Kidney glomerular epithelial cell (primary cell): ENCODE measurements around the gene TMEM59L.

Experiments
- DNase-seq: peaks from one replicate; lab custom pipeline; 2025; lab: John Stamatoyannopoulos, UW

Gene TMEM59L

DNA sequence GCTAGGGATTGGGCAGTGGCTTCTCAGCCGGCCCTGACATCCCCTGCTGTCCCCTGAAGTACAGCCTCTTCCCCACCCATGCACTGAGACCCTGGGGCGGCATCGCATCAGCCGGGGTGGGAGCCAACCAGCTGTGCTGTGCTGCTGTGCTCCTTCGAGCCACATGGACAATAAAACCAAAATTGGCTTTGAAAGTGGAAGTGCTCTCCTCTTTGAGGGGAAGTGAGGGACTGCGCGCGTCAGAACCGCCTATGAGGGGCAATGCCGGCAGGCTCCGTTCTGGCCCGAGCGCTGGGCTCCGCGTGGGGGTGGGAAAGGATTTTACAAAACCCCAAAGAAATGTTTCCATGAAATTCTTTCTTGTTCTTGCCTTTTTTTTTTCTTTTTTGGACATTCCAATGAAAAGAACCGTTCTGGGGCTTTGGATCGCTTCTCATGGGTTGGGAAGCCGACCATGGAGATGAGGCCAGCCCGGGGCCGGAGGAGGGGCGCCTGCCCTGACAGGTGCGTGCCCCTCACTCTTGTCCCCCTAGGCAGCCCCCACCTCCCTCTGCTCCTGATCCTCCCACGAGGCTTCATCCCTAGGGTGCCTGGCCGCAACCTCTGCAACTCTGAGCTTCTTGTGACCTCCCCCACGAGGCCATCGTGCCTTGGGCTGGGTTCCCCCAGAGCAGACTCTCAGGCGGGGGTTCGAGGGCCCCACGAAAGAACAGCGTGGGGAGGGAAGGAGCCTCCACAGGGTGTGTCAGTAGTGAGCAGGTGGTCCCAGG lies 46.8 kb downstream of the TMEM59L start:
- DNase-seq, result no peak

DNA sequence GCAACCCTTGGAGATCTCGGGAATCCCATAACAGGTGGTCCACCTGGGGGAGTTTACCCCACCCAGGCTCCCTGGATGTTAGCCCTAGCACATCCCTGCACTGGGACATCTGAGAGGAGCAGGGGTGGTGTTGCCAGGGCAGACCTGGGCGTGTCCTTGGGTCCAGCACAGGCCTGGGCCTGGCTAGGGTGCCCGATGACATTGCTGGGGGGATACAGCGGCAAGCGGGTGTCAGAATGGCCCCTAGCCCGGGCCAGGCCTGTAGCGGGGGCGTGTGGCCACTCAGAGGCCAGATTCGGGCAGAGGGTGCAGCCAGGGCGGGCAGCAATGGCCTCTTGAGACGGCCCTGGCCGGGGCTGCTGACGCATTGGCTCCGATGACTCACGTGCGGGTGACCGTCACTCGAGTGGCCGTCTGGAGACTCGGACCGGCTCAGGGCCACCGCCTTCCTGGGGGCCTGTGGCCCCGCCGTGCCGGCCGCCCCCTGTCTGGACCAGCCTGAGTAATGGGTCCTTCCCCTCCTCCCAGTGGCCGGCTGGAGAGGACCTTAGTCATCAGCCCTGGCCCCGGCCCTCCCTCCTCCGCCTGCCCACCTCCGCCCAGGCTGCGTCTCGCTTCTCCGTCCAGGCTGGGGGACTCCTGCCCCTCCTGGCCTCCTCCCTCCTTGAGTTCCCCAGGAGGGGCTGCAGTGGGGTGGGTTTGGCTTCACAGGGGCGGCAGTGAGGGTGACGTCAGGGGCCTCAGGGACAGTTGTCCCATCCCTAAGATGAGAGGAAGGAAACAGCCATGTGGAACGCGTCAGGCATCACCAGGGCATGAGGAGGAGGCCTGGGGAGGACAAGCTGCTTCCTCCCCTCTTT lies 47.6 kb downstream of the TMEM59L start:
- no peak for DNase-seq

DNA sequence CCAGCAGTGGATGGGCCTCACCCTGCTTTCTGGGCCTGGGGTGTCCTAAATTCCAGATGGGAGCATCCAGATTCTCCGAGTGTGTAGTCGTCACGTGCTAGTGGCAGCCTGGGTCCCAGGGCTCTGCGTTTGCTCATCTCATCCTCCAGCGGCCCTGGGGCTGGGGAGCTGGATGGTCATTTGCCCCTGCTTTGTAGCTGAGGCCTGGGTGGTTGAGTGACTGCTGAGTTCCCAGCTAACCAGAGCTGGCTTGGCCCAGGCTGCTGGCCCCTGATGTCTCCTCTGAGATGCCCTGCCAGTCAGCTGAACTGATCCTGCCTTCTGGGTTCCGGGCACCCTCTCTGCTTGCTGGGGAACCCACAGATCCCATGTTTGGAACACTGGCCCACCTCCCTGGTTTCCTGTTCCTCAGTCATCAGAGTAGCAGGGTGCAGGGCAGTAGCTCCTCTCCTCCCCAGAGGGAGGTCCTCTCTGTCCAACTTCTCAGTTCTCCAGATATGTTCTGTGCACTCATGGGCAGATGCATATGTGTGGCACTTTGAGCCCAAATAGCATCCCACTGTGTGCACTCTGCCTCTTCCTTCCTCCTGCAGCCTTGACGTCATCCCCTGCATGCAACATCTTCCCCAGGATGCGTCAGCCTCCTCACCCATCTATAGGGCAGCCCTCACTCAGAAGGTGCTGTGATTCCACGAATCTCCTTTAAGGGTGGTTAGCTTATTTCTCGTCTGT lies 48.4 kb downstream of the TMEM59L start:
- DNase-seq, result no peak

DNA sequence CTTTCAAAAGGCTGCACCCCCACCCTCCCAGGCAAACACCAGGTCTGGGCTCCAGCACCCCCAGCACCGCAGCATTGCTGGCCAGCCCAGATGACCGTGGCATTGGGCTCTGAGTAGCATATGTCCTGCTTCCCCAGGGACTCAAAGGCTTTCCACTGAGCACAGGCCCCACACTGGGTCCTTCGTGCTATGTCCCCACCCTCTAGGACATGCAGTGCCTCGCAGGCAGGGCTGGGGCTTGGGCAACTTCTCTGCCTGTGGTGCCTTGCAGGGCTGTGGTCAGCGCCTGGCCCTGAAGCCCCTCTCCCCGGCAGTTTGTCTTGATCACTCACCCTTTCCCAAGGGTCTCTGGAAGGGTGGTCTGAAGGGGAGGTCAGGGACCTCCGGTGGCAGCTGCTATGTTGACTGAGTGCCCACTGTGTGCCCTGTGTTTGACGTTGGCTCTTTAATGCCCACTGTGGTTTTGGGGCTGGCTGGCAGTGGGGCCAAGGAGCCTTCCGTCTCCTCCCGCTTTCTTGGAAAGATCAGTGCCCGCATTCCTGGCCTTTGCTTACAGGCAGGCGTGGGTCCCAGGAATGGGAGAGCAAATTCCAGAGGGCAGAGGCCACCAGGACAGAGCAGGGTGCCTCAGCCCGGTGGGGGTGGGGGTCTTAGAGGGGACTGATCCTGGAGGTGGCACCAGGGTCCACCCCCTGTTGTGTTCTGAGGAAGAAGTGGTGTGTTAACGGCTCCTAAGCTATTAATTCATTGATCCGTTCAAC lies 50.5 kb downstream of the TMEM59L start:
- no peak for DNase-seq

DNA sequence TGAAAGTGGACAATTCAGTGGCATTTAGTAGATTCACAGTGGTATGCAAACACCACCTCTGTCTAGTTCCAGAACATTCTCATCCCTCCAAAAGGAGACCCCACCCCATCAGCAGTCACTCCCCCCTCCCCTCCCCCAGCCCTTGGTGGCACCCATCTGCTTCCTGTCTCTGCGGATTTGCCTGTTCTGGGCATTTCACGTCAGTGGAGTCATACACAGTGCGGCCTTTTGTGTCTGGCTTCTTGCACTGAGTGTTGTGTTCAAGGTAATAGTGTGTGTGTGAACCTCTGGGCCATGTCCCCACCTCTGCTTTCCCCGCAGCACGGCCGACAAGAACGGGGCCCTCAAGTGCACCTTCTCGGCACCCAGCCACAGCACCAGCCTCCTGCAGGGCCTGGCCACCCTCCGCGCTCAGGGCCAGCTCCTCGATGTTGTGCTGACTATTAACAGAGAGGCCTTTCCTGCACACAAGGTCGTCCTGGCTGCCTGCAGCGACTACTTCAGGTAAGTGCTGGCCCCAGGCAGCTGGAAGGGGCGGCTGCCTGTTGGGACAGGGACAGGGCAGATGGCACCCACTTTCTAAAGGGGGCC lies 51.4 kb downstream of the TMEM59L start:
- DNase-seq, result no peak

DNA sequence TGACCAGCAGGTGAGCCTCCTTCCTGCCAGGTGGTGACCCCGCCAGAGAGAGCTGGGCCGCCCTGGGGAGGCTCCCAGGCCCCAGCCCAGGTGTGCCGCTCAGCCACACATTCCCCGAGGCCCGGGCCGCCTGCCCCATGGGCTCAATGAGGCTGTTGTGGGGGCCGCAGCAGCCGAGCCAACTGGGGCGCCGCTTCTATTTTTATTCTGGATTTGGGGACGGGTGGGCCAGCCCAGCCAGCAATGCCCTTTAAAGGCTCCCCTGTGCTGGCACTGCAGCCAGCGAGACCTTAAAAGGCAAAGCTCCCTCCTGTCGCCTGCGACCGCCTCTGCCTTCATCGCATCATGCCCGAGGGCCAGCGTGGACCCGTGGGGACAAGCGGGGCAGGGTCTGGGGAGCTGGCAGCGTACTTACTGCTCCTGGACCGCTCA lies 53.1 kb downstream of the TMEM59L start:
- no peak for DNase-seq

DNA sequence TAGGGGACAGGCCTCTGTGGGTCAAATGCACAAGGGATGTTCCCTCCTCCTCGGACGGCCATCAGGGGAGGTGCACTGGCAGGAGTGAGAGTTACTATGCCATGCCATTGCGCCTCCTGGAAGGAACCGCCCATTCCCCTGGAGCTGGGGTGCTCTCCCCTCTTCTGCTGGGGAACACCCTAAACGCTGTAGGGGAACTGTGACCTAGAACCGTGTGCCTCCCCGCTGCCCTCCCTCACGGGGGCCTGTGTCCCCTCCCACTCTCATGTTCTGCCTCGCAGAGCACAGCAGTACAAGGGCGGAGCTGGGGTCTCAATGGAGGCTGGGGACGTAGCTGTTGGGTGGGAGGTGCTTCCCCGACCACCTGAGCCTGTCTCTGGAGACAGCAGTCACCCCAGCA lies 53.6 kb downstream of the TMEM59L start:
- DNase-seq, result no peak

DNA sequence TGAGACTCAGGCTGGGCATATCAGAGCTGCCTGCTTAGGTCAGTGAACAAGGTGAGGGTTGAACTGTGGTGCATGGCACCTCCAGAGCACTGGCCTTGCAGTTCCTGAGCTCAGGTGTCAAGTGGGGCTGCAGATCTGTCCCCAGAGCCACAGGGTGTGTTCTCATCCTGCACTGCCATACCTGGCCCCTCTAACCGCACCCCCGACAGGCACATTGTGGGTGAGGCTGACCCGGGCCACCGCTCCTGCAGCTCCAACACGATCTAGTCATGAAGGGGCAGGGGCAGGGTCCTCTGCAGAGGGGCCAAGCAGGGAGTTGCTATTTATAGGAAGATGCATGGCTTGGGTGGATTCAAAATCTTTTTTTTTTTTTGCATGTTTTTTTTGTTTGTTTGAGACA lies 54.1 kb downstream of the TMEM59L start:
- DNase-seq, result no peak

DNA sequence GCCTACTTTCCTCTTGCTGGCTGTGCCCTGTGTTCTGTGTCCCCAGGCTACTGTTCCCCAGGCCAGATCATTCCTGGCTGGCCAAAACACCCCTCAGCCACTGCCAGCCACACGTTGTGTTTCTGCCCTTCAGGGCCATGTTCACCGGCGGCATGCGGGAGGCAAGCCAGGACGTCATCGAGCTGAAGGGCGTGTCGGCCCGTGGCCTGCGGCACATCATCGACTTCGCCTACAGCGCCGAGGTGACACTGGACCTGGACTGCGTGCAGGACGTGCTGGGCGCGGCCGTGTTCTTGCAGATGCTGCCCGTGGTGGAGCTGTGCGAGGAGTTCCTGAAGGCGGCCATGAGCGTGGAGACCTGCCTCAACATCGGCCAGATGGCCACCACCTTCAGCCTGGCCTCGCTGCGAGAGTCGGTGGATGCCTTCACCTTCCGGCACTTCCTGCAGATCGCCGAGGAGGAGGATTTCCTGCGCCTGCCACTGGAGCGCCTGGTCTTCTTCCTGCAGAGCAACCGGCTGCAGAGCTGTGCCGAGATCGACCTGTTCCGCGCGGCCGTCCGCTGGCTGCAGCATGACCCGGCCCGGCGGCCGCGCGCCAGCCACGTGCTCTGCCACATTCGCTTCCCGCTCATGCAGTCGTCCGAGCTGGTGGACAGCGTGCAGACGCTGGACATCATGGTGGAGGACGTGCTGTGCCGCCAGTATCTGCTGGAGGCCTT lies 55.0 kb downstream of the TMEM59L start:
- DNase-seq, result no peak

DNA sequence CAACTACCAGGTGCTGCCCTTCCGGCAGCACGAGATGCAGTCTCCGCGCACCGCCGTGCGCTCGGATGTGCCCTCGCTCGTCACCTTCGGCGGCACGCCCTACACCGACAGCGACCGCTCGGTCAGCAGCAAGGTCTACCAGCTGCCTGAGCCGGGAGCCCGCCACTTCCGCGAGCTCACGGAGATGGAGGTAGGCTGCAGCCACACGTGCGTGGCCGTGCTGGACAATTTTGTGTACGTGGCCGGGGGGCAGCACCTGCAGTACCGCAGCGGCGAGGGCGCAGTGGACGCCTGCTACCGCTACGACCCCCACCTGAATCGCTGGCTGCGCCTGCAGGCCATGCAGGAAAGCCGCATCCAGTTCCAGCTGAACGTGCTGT lies 55.6 kb downstream of the TMEM59L start:
- DNase-seq, result no peak

DNA sequence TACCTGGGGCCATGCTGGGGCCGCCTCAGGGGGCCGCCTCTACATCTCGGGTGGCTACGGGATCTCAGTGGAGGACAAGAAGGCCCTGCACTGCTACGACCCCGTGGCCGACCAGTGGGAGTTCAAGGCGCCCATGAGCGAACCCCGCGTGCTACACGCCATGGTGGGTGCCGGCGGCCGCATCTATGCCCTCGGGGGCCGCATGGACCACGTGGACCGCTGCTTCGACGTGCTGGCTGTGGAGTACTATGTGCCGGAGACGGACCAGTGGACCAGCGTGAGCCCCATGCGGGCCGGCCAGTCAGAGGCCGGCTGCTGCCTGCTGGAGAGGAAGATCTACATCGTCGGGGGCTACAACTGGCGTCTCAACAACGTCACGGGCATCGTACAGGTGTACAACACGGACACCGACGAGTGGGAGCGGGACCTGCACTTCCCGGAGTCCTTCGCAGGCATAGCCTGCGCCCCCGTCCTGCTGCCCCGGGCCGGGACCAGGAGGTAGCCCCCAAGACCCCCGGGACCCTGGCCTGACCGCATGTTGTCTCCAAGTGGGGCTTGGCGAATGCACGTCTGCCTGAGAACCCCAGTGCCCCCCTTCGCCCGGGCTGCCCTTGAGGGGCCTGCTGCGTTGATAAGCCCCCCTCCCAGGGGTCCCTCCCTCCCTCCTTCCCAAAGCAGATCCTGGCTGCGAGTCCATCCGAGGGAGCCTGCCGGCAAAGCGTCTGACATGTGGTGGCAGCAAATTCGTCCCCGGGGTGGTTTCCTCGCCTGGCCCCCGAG lies 56.3 kb downstream of the TMEM59L start:
- no peak for DNase-seq

DNA sequence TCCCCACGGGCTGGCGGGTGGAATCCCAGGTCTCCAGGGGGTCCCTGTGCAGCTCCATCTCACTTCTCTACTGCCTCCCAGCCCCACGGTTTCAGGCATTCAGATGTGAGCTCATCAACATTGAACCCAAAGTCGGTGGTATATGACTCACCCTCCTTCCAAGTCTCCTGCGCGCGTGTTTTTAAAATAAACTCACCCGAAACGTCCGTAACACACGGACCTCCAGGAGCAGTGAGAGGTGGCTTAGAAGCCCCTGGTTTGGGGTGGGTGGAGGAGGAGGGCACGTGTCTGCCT lies 56.8 kb downstream of the TMEM59L start:
- no peak for DNase-seq

DNA sequence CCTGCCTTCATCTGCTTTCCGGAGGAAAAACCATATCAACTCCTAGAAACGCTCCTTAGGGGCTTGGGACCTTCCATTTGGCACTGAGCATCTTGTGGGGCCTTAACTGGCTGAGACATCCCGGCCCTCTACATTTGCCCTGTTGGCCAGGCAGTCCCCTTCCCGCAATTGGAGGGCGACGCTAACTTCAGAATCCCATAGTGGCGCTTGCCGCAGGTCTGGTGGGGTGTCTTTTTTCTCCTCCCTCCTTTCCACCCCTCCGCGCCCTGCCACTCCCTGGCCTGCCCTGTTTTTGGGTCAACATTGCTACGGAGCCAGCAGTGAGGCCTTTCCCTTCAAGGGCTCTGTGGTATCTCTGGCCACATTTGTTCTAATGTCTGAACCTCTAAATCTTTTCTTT lies 57.2 kb downstream of the TMEM59L start:
- DNase-seq, result no peak

DNA sequence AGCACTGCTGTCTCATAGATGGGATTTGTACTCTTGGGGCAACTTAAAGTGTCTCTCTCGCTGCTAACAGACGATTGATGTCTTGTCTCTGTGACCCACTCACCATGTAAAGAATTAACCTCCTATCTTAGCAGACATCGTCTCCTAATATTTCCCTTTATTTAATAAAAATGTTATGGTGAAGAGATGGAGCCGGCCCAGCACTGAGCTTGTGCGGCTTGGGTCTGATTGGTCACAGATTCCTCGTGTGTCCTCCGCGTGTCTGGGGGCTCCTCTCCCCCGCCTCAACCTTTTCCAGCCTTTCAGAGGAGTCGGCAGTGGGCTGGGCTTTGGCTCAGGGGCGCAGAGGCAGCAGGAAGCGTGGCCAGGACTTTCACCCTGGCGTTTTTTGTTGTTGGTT lies 57.6 kb downstream of the TMEM59L start:
- no peak for DNase-seq
